ENCODE measurements around the gene NUBP1.
"Not testable (repeated sequence)": the region's sequence is repeated elsewhere in the genome, so short reads cannot be mapped to it uniquely, and the experiment has no call there.

The NUBP1 gene

GRCh38 chr16:10740845-10741208 lies 2.8 kb upstream of the NUBP1 start:
- DNase-seq (no peak), ATAC-seq (no peak)
- Mint-ChIP-seq H3K27ac (no peak overlapping the region), H3K4me3 (no peak overlapping the region), H3K36me3 (ENCODE audit: low read depth) (peaks cover 9% of the 10 kb centered on the region), H3K4me1 (peaks cover 52% of the 10 kb centered on the region), H3K9me3 (no peaks in the 10 kb centered on the region), H3K27me3 (peaks cover 2% of the 10 kb centered on the region)

DNA sequence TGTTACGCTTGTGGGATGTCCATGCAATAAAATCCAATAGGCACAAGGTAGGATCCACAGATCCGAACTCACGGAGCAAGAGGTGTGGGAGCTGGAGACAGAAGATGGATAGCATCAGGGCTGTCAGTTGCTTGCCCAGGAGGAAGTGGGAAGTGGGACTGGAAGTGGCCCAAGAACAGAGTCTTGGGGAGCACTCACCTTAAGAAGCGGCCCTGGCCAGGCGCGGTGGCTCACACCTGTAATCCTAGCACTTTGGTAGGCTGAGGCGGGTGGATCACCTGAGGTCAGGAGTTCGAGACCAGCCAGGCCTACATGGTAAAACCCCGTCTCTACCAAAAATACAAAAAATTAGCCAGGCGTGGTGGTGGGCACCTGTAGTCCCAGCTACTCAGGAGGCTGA lies 2.4 kb upstream of the NUBP1 start:
- H3K27ac Mint-ChIP-seq; H3K9me3 Mint-ChIP-seq; H3K27me3 Mint-ChIP-seq; ATAC-seq; DNase-seq; H3K4me3 Mint-ChIP-seq; H3K36me3 Mint-ChIP-seq (ENCODE audit: low read depth): not testable (repeated sequence)
- H3K4me1 Mint-ChIP-seq, result peaks cover 54% of the 10 kb centered on the region

GRCh38 chr16:10741844-10742243 lies 1.8 kb upstream of the NUBP1 start:
- ATAC-seq, result no peak
- Mint-ChIP-seq H3K4me1 (peaks cover 54% of the 10 kb centered on the region), H3K27me3 (peaks cover 2% of the 10 kb centered on the region), H3K27ac (no peak overlapping the region), H3K36me3 (ENCODE audit: low read depth) (peaks cover 9% of the 10 kb centered on the region), H3K9me3 (no peaks in the 10 kb centered on the region), H3K4me3 (no peak overlapping the region)
- DNase-seq, result no peak

GRCh38 chr16:10743227-10743609 lies 424 bp upstream of the NUBP1 start:
- Mint-ChIP-seq H3K4me3 (peak overlapping the region; percentile 88), H3K4me1 (peaks cover 45% of the 10 kb centered on the region)

DNA sequence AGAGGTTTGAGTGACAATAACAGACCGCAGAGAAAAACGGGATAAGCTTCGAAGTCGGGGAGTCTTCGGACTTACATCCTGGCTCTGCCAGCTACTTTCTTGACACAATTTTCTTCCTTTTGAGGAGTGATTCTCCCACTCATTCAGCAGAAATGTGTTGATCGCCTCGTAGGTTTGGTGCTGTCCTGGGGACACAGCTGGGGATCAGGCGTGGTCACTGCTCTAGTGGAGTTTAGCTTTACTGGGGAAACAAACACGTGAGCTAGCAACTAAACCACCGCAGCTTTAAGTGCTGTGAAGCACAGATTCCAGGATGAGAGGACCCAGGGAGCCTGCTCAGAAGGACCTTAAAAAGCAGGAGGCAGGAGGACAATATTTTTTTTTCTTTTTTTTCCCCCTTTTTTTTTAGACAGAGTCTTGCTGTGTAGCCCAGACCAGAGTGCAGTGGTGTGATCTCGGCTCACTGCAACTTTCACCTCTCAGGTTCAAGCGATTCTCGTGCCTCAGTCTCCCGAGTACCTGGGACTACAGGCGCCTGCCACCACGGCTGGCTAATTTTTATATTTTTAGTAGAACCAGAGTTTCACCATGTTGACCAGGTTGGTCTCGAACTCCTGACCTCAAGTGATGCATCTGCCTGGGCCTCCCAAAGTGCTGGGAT lies 858 bp downstream of the NUBP1 start:
- Mint-ChIP-seq H3K27ac (peak overlapping the region; percentile 97), H3K36me3 (ENCODE audit: low read depth) (peaks cover 20% of the 10 kb centered on the region), H3K4me3 (peak overlapping the region; percentile 88), H3K4me1 (peaks cover 46% of the 10 kb centered on the region), H3K9me3 (no peaks in the 10 kb centered on the region), H3K27me3 (peaks cover 2% of the 10 kb centered on the region)
- DNase-seq, result no peak
- no peak for ATAC-seq

More at GRCh38 chr16:10743227-10743609, 424 bp upstream of the NUBP1 start:
- no peak for DNase-seq
- peaks cover 2% of the 10 kb centered on the region for H3K27me3 Mint-ChIP-seq
- ATAC-seq, result no peak
- H3K27ac Mint-ChIP-seq, result peak overlapping the region; percentile 97
- no peaks in the 10 kb centered on the region for H3K9me3 Mint-ChIP-seq
- H3K36me3 Mint-ChIP-seq (ENCODE audit: low read depth), result peaks cover 11% of the 10 kb centered on the region

DNA sequence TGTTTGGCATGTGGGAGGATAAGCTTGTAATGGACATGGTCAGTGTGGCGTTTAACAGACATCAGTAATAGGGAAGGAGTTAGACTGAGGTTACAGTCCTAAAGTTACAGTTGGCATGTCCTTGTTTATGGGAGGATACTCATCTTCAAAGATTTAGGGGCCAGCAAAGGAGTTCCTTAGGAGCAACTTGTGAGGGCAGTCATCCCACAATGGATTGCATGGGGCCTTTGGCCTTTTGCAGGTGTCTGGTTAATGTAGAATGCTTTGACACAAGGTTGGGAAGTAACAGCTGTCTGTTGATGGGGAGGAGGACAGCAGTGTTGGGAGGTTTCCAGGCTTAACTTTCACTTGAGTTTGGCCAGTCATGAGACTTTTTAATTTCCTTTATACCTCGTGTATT lies 2.2 kb downstream of the NUBP1 start:
- DNase-seq, result no peak
- H3K4me1 Mint-ChIP-seq, result peaks cover 42% of the 10 kb centered on the region
- H3K4me3 Mint-ChIP-seq, result peak overlapping the region; percentile 15
- H3K27me3 Mint-ChIP-seq, result peaks cover 2% of the 10 kb centered on the region
- ATAC-seq, result no peak
- peaks cover 24% of the 10 kb centered on the region for H3K36me3 Mint-ChIP-seq (ENCODE audit: low read depth)
- H3K27ac Mint-ChIP-seq, result no peak overlapping the region
- no peaks in the 10 kb centered on the region for H3K9me3 Mint-ChIP-seq

DNA sequence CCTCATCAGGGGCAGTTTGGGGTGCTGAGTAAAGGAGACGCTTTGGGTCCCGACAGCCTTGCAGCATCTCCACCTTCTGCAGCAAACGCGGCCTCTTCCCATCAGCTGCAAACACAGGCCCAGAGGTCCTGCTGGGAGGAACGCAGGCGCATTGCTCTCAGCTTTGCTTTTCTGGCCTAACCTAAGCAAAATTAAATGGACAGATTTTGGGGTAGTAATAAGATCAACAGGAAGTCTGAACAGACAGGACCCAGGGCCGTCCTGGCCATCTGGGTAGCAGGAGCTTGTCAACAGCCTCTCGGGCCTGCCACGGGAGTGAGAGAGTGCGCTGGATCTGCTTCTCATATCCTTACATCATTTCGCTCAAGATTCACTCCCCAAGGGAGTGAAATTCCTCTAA lies 7.2 kb downstream of the NUBP1 start:
- Mint-ChIP-seq H3K27ac (peak overlapping the region; percentile 3), H3K4me1 (peaks cover 43% of the 10 kb centered on the region), H3K36me3 (ENCODE audit: low read depth) (peaks cover 27% of the 10 kb centered on the region), H3K9me3 (no peaks in the 10 kb centered on the region), H3K27me3 (no peaks in the 10 kb centered on the region), H3K4me3 (no peak overlapping the region)
- no peak for DNase-seq
- no peak for ATAC-seq

- H3K27ac Mint-ChIP-seq, result peak overlapping the region; percentile 3
- H3K36me3 Mint-ChIP-seq (ENCODE audit: low read depth), result peaks cover 26% of the 10 kb centered on the region
- no peak overlapping the region for H3K4me3 Mint-ChIP-seq
- no peaks in the 10 kb centered on the region for H3K27me3 Mint-ChIP-seq
- peaks cover 42% of the 10 kb centered on the region for H3K4me1 Mint-ChIP-seq
- peak; percentile 16 for ATAC-seq
- H3K9me3 Mint-ChIP-seq, result no peaks in the 10 kb centered on the region
- no peak for DNase-seq
These were observed 7.7 kb downstream of the NUBP1 start for GRCh38 chr16:10751291-10751697.

DNA sequence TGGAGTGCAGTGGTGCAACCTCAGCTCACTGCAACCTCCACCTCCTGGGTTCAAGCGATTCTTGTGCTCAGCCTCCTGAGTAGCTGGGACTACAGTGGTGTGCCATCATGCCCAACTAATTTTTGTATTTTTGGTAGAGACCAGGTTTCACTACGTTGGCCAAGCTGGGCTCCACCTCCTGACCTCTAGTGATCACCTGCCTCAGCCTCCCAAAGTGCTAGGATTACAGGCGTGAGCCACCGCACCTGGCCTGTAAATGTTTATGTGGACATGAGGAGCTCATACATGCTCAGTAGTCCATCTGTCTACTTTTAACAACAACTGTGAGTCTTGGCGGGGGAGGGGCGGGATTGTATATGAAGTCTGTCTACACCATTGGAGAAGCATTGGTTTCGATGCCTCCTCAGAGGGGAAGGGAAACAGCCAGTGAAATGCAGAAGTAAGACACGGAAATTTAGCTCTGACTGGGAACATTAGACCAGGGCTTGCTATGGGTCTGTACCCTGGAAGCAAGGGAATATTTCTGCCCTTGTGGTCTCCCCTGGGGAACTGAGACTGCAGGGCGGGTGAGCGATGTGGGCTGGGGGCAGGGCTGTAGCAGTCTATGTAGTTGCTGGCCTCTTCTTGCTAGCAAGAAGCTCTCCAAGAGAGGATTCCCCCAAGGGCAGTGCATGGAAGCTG lies 9.3 kb downstream of the NUBP1 start:
- ATAC-seq, result no peak
- Mint-ChIP-seq H3K27me3 (no peaks in the 10 kb centered on the region), H3K27ac (peak overlapping the region; percentile 14), H3K4me3 (no peak overlapping the region), H3K36me3 (ENCODE audit: low read depth) (peaks cover 33% of the 10 kb centered on the region), H3K4me1 (peaks cover 40% of the 10 kb centered on the region), H3K9me3 (no peaks in the 10 kb centered on the region)
- no peak for DNase-seq

- Mint-ChIP-seq H3K4me3 (no peak overlapping the region), H3K4me1 (peaks cover 37% of the 10 kb centered on the region), H3K27ac (no peak overlapping the region), H3K9me3 (no peaks in the 10 kb centered on the region), H3K27me3 (no peaks in the 10 kb centered on the region), H3K36me3 (ENCODE audit: low read depth) (peaks cover 33% of the 10 kb centered on the region)
- ATAC-seq (no peak), DNase-seq (no peak)
These were observed 10.0 kb downstream of the NUBP1 start for GRCh38 chr16:10753670-10754069.

- ATAC-seq, result peak; percentile 53
- H3K36me3 Mint-ChIP-seq (ENCODE audit: low read depth), result peaks cover 35% of the 10 kb centered on the region
- peak overlapping the region; percentile 38 for H3K27ac Mint-ChIP-seq
- no peak for DNase-seq
- H3K4me3 Mint-ChIP-seq, result no peak overlapping the region
- no peaks in the 10 kb centered on the region for H3K9me3 Mint-ChIP-seq
- peaks cover 29% of the 10 kb centered on the region for H3K4me1 Mint-ChIP-seq
- H3K27me3 Mint-ChIP-seq, result no peaks in the 10 kb centered on the region
These were observed 11.3 kb downstream of the NUBP1 start for GRCh38 chr16:10754941-10755340.

DNA sequence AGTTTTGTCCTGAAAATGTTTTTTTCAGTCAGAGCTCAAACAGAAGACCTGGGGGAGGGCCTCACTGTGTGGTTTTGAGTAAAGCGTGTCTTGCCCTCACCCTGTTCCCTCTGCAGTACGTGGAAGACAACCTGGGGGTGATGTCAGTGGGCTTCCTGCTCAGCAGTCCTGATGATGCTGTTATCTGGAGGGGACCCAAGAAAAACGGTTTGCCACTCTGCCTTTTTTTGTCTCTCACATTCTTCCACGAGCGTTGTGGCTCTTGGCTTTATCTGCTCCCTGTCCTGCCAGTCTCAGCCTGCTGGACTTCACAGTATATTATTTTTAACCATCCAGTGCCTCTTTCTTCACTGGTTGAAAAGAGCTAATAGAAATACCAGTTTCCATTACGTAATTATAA lies 12.9 kb downstream of the NUBP1 start:
- no peaks in the 10 kb centered on the region for H3K27me3 Mint-ChIP-seq
- peaks cover 19% of the 10 kb centered on the region for H3K4me1 Mint-ChIP-seq
- DNase-seq (no peak), ATAC-seq (no peak)
- H3K9me3 Mint-ChIP-seq, result no peaks in the 10 kb centered on the region
- no peak overlapping the region for H3K4me3 Mint-ChIP-seq
- peaks cover 36% of the 10 kb centered on the region for H3K36me3 Mint-ChIP-seq (ENCODE audit: low read depth)
- no peak overlapping the region for H3K27ac Mint-ChIP-seq

- ATAC-seq, result no peak
- peaks cover 12% of the 10 kb centered on the region for H3K4me1 Mint-ChIP-seq
- H3K9me3 Mint-ChIP-seq, result no peaks in the 10 kb centered on the region
- no peak overlapping the region for H3K4me3 Mint-ChIP-seq
- H3K27ac Mint-ChIP-seq, result no peak overlapping the region
- H3K27me3 Mint-ChIP-seq, result no peaks in the 10 kb centered on the region
- DNase-seq, result no peak
- peaks cover 45% of the 10 kb centered on the region for H3K36me3 Mint-ChIP-seq (ENCODE audit: low read depth)
These were observed 17.2 kb downstream of the NUBP1 start for GRCh38 chr16:10760858-10761257.

GRCh38 chr16:10761373-10761772 lies 17.7 kb downstream of the NUBP1 start:
- DNase-seq (no peak), ATAC-seq (no peak)
- Mint-ChIP-seq H3K4me1 (peaks cover 17% of the 10 kb centered on the region), H3K9me3 (no peaks in the 10 kb centered on the region), H3K27me3 (no peaks in the 10 kb centered on the region), H3K27ac (no peak overlapping the region), H3K4me3 (no peak overlapping the region), H3K36me3 (ENCODE audit: low read depth) (peaks cover 50% of the 10 kb centered on the region)

GRCh38 chr16:10762336-10763016 lies 18.8 kb downstream of the NUBP1 start:
- no peak overlapping the region for H3K27ac Mint-ChIP-seq
- H3K4me1 Mint-ChIP-seq, result peaks cover 18% of the 10 kb centered on the region
- no peaks in the 10 kb centered on the region for H3K27me3 Mint-ChIP-seq
- no peak overlapping the region for H3K4me3 Mint-ChIP-seq
- ATAC-seq (no peak), DNase-seq (no peak)
- H3K9me3 Mint-ChIP-seq, result no peaks in the 10 kb centered on the region
- H3K36me3 Mint-ChIP-seq (ENCODE audit: low read depth), result peaks cover 46% of the 10 kb centered on the region

Data from activated naive CD8-positive, alpha-beta T cell treated with anti-CD3 and anti-CD28 coated beads, Interleukin-2, amount 50 U/mL, for 24 hours (primary cell).